Panc1 (cell line): ENCODE measurements around the gene SLC4A8. TPM values are rescaled to one million over a fixed set of nuclear protein-coding genes. Genes with fewer than 3 reads are reported as not detected.

ENCODE experiments used
- ATAC-seq: fragments of 200-7000 bp; cut with Tn5 transposase; 2 replicates; pipeline ENCODE4 v1.9.1; 2020; ENCODE audit warnings: mild to moderate bottlenecking, moderate library complexity
- BruUV-seq: library from RNA; stranded (reverse); fragments of 400-500 nt; replicated peaks from 2 replicates; lab custom pipeline; 2021; lab: Mats Ljungman, UMichigan
- CTCF ChIA-PET: fragments of 300-600 bp; sonication (Branson Sonifier 250); formaldehyde crosslinking; loops from one replicate; lab custom pipeline; 2022; ENCODE audit warnings: antibody characterized with exemption; lab: Charles Lee
- POLR2A ChIA-PET: fragments of 300-600 bp; sonication (Branson Sonifier 250); formaldehyde crosslinking; loops from one replicate; lab custom pipeline; 2022; ENCODE audit warnings: antibody characterized with exemption; lab: Charles Lee
- DNase-seq: peaks from one replicate; pipeline ENCODE4 v3.0.0-alpha.2; 2010; ENCODE audit warnings: low read depth, low spot score
- H3K27ac ChIP-seq: 2 replicates; pipeline ENCODE4 v1.5.1; 2011; ENCODE audit warnings: mild to moderate bottlenecking, low read length, inconsistent platforms
- H3K27me3 ChIP-seq: fragments of 200-500 bp; sonication (Bioruptor generic); 2 replicates; pipeline ENCODE4 v1.6.0; 2014; ENCODE audit warnings: low read length, inconsistent platforms; ENCODE audit not compliant: control insufficient read depth, insufficient read depth
- H3K36me3 ChIP-seq: fragments of 200-500 bp; sonication (Bioruptor generic); 2 replicates; pipeline ENCODE4 v1.5.1; 2014; ENCODE audit warnings: inconsistent platforms, mild to moderate bottlenecking, low read length, moderate library complexity; ENCODE audit not compliant: control insufficient read depth, insufficient read depth
- H3K4me1 ChIP-seq: 2 replicates; pipeline ENCODE4 v1.5.1; 2011; ENCODE audit warnings: inconsistent platforms, mild to moderate bottlenecking, low read length, moderate library complexity; ENCODE audit not compliant: control insufficient read depth, insufficient read depth
- H3K4me3 ChIP-seq, 2 experiments: 2 replicates each; pipeline ENCODE4 v1.5.1; 2011 to 2012; ENCODE audit warnings: low read depth in 2 of 2, low read length in 2 of 2, mild to moderate bottlenecking in 2 of 2, inconsistent platforms in 1 of 2, moderate library complexity in 1 of 2
- H3K9me3 ChIP-seq: fragments of 200-500 bp; sonication (Bioruptor generic); 2 replicates; pipeline ENCODE4 v1.5.1; 2014; ENCODE audit warnings: low read depth, mild to moderate bottlenecking, inconsistent platforms, low read length, moderate library complexity; ENCODE audit not compliant: control insufficient read depth, insufficient read depth
- CTCF ChIP-seq: fragments of 450-650 bp; IDR thresholded peaks from 2 replicates; pipeline ENCODE4 v1.5.1; 2017; ENCODE audit warnings: mild to moderate bottlenecking
- POLR2AphosphoS5 ChIP-seq: IDR thresholded peaks from 2 replicates; pipeline ENCODE4 v1.6.1; 2012; ENCODE audit warnings: mild to moderate bottlenecking, low read depth, low read length, moderate library complexity
- SIN3A ChIP-seq: IDR thresholded peaks from 2 replicates; pipeline ENCODE4 v1.6.1; 2012; ENCODE audit warnings: low read depth, mild to moderate bottlenecking, low read length, moderate library complexity, borderline replicate concordance; ENCODE audit not compliant: insufficient read depth
- TCF7L2 ChIP-seq: IDR thresholded peaks from 2 replicates; pipeline ENCODE4 v1.6.1; 2011; ENCODE audit warnings: mild to moderate bottlenecking, low read depth, low read length, inconsistent platforms
- in situ Hi-C: cut with HindIII; loops from 2 replicates; pipeline ENCODE4 v1.10.0; 2016; ENCODE audit warnings: low sequenced_read_pairs, low pct_unique_long_range_greater_than_20kb
- intact Hi-C: fragments of 100-400 bp; cut with micrococcal nuclease; formaldehyde crosslinking; loops from one replicate; pipeline ENCODE4 v1.10.0; 2022; ENCODE audit not compliant: unreplicated experiment
- total RNA-seq: library from RNA; stranded (reverse); gene quantifications from one replicate; pipeline ENCODE4 v1.2.1, GENCODE V29; 2021; ENCODE audit not compliant: unreplicated experiment
- TF ChIP-seq, protein P1 (sequence below), 2 experiments: IDR thresholded peaks; 2 replicates each; pipeline ENCODE4 v1.6.1; 2011 to 2012; ENCODE audit warnings: low read depth in 2 of 2, control low read depth in 1 of 2, low read length in 1 of 2, mild to moderate bottlenecking in 1 of 2, moderate library complexity in 1 of 2; ENCODE audit not compliant: insufficient read depth in 1 of 2

The SLC4A8 gene
- total RNA-seq, 1 experiment from 2014 or later = 18.8 TPM

GRCh38 chr12:51401486-51401885 is 23.1 kb upstream of the SLC4A8 start:
- TF ChIP-seq SIN3A (no peak), TCF7L2 (no peak), POLR2AphosphoS5 (no peak), CTCF (no peak)
- TF ChIP-seq, protein P1, sequence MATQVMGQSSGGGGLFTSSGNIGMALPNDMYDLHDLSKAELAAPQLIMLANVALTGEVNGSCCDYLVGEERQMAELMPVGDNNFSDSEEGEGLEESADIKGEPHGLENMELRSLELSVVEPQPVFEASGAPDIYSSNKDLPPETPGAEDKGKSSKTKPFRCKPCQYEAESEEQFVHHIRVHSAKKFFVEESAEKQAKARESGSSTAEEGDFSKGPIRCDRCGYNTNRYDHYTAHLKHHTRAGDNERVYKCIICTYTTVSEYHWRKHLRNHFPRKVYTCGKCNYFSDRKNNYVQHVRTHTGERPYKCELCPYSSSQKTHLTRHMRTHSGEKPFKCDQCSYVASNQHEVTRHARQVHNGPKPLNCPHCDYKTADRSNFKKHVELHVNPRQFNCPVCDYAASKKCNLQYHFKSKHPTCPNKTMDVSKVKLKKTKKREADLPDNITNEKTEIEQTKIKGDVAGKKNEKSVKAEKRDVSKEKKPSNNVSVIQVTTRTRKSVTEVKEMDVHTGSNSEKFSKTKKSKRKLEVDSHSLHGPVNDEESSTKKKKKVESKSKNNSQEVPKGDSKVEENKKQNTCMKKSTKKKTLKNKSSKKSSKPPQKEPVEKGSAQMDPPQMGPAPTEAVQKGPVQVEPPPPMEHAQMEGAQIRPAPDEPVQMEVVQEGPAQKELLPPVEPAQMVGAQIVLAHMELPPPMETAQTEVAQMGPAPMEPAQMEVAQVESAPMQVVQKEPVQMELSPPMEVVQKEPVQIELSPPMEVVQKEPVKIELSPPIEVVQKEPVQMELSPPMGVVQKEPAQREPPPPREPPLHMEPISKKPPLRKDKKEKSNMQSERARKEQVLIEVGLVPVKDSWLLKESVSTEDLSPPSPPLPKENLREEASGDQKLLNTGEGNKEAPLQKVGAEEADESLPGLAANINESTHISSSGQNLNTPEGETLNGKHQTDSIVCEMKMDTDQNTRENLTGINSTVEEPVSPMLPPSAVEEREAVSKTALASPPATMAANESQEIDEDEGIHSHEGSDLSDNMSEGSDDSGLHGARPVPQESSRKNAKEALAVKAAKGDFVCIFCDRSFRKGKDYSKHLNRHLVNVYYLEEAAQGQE (IDR thresholded peaks at IDR 0.05; ENCODE audit: insufficient read depth in 1 of 2, low read depth in 2 of 2, low read length in 1 of 2) = no peak
- in situ Hi-C loops = no loop called here
- intact Hi-C loops = no loop called here
- no peaks in the 10 kb centered on the region for H3K9me3 ChIP-seq
- ATAC-seq (no peak), DNase-seq (no peak)
- H3K4me3 ChIP-seq = no peak overlapping the region
- CTCF ChIA-PET = no interaction called here
- no peak overlapping the region for H3K27ac ChIP-seq
- H3K27me3 ChIP-seq = peaks cover 4% of the 10 kb centered on the region; the same call in 1 of the 2 replicates
- no TSS peak for BruUV-seq
- no peaks in the 10 kb centered on the region for H3K36me3 ChIP-seq
- POLR2A ChIA-PET = no interaction called here
- H3K4me1 ChIP-seq = no peaks in the 10 kb centered on the region

DNA sequence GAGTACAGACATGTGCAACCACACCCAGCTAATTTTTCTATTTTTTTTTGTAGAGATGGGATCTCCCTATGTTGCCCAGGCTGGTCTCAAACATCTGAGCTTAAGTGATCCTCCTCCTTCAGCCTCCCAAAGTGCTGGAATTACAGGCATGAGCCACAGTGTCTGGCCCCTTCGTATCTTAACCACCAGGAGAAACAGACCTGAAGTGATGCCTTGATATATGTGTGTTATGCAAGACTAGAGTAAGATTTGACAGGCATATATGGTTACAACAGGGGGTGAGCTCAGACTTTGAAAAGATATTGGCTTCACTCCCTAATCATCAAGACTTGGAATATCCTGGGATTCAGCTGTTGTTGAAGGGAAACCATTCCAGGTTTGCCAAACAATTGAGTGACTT is 22.7 kb upstream of the SLC4A8 start:
- in situ Hi-C loops = no loop called here
- CTCF ChIA-PET = no interaction called here
- no peak overlapping the region for H3K27ac ChIP-seq
- ATAC-seq (no peak), DNase-seq (no peak)
- H3K9me3 ChIP-seq = no peaks in the 10 kb centered on the region
- POLR2A ChIA-PET = no interaction called here
- intact Hi-C loops = no loop called here
- no peak overlapping the region for H3K4me3 ChIP-seq
- H3K27me3 ChIP-seq = peaks cover 4% of the 10 kb centered on the region; the same call in 1 of the 2 replicates
- TF ChIP-seq, protein P1 (IDR thresholded peaks at IDR 0.05; ENCODE audit: insufficient read depth in 1 of 2, low read depth in 2 of 2, low read length in 1 of 2) = no peak
- TF ChIP-seq POLR2AphosphoS5 (no peak), TCF7L2 (no peak), SIN3A (no peak), CTCF (no peak)
- BruUV-seq = no TSS peak
- H3K4me1 ChIP-seq = no peaks in the 10 kb centered on the region
- H3K36me3 ChIP-seq = no peaks in the 10 kb centered on the region
